ENCODE measurements around the gene TCF12. TPM values are rescaled to one million over a fixed set of nuclear protein-coding genes. Genes with fewer than 3 reads are reported as not detected.

Gene TCF12
- total RNA-seq, 1 donor from 2014 or later = 33.2 TPM

- no peak for FAIRE-seq
- Histone ChIP-seq H3K36me3 (ENCODE audit: control insufficient read depth, insufficient read depth, low read length) (no peaks in the 10 kb centered on the region), H3K27me3 (ENCODE audit: control insufficient read depth, insufficient read depth, low read length) (no peaks in the 10 kb centered on the region), H3K4me3 (ENCODE audit: low read depth, low read length) (no peak overlapping the region)
- peak; percentile 77 for DNase-seq (ENCODE audit: low read depth)
- TF ChIP-seq CTCF (IDR thresholded peaks at IDR 0.05; ENCODE audit: insufficient read depth, low read length, severe bottlenecking) = no peak
These were observed 166.8 kb downstream of the TCF12 start for GRCh38 chr15:57085267-57085666.

- TF ChIP-seq CTCF (IDR thresholded peaks at IDR 0.05; ENCODE audit: insufficient read depth, low read length, severe bottlenecking) = no peak
- no peak for FAIRE-seq
- Histone ChIP-seq H3K4me3 (ENCODE audit: low read depth, low read length) (no peak overlapping the region), H3K36me3 (ENCODE audit: control insufficient read depth, insufficient read depth, low read length) (no peaks in the 10 kb centered on the region), H3K27me3 (ENCODE audit: control insufficient read depth, insufficient read depth, low read length) (no peaks in the 10 kb centered on the region)
- DNase-seq (ENCODE audit: low read depth) = no peak
These were observed 168.5 kb downstream of the TCF12 start for GRCh38 chr15:57086857-57087427.

GRCh38 chr15:57089815-57090495 is 171.5 kb downstream of the TCF12 start:
- DNase-seq (ENCODE audit: low read depth) (no peak), FAIRE-seq (no peak)
- H3K27me3 ChIP-seq (ENCODE audit: control insufficient read depth, insufficient read depth, low read length) = no peaks in the 10 kb centered on the region
- TF ChIP-seq CTCF (IDR thresholded peaks at IDR 0.05; ENCODE audit: insufficient read depth, low read length, severe bottlenecking) = no peak
- no peaks in the 10 kb centered on the region for H3K36me3 ChIP-seq (ENCODE audit: control insufficient read depth, insufficient read depth, low read length)
- H3K4me3 ChIP-seq (ENCODE audit: low read depth, low read length) = no peak overlapping the region

GRCh38 chr15:57090496-57090859 is 172.0 kb downstream of the TCF12 start:
- no peak for FAIRE-seq
- TF ChIP-seq CTCF (IDR thresholded peaks at IDR 0.05; ENCODE audit: insufficient read depth, low read length, severe bottlenecking) = no peak
- H3K36me3 ChIP-seq (ENCODE audit: control insufficient read depth, insufficient read depth, low read length) = no peaks in the 10 kb centered on the region
- no peaks in the 10 kb centered on the region for H3K27me3 ChIP-seq (ENCODE audit: control insufficient read depth, insufficient read depth, low read length)
- H3K4me3 ChIP-seq (ENCODE audit: low read depth, low read length) = no peak overlapping the region
- no peak for DNase-seq (ENCODE audit: low read depth)

GRCh38 chr15:57091636-57092035 is 173.2 kb downstream of the TCF12 start:
- no peak for FAIRE-seq
- H3K36me3 ChIP-seq (ENCODE audit: control insufficient read depth, insufficient read depth, low read length) = no peaks in the 10 kb centered on the region
- H3K27me3 ChIP-seq (ENCODE audit: control insufficient read depth, insufficient read depth, low read length) = no peaks in the 10 kb centered on the region
- DNase-seq (ENCODE audit: low read depth) = no peak
- no peak overlapping the region for H3K4me3 ChIP-seq (ENCODE audit: low read depth, low read length)
- no peak for TF ChIP-seq CTCF (IDR thresholded peaks at IDR 0.05; ENCODE audit: insufficient read depth, low read length, severe bottlenecking)

GRCh38 chr15:57092252-57092651 is 173.8 kb downstream of the TCF12 start:
- Histone ChIP-seq H3K4me3 (ENCODE audit: low read depth, low read length) (no peak overlapping the region), H3K36me3 (ENCODE audit: control insufficient read depth, insufficient read depth, low read length) (no peaks in the 10 kb centered on the region), H3K27me3 (ENCODE audit: control insufficient read depth, insufficient read depth, low read length) (no peaks in the 10 kb centered on the region)
- TF ChIP-seq CTCF (IDR thresholded peaks at IDR 0.05; ENCODE audit: insufficient read depth, low read length, severe bottlenecking) = no peak
- no peak for DNase-seq (ENCODE audit: low read depth)
- no peak for FAIRE-seq

Data from bronchial epithelial cell (primary cell).